ENCODE data around the gene OR6V1.

GRCh38 chr7:143025371-143025770 lies 26.8 kb upstream of the OR6V1 start:
- TF ChIP-seq, protein P1, sequence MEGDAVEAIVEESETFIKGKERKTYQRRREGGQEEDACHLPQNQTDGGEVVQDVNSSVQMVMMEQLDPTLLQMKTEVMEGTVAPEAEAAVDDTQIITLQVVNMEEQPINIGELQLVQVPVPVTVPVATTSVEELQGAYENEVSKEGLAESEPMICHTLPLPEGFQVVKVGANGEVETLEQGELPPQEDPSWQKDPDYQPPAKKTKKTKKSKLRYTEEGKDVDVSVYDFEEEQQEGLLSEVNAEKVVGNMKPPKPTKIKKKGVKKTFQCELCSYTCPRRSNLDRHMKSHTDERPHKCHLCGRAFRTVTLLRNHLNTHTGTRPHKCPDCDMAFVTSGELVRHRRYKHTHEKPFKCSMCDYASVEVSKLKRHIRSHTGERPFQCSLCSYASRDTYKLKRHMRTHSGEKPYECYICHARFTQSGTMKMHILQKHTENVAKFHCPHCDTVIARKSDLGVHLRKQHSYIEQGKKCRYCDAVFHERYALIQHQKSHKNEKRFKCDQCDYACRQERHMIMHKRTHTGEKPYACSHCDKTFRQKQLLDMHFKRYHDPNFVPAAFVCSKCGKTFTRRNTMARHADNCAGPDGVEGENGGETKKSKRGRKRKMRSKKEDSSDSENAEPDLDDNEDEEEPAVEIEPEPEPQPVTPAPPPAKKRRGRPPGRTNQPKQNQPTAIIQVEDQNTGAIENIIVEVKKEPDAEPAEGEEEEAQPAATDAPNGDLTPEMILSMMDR (optimal IDR thresholded peaks at IDR 0.05 in 1 of 3, IDR thresholded peaks at IDR 0.05 in 1 of 3, conservative IDR thresholded peaks at IDR 0.05 in 1 of 3; ENCODE audit: extremely low read depth in 1 of 3, insufficient read depth in 2 of 3, low read length in 3 of 3), result no peak
- no peak for TF ChIP-seq EZH2 (IDR thresholded peaks at IDR 0.05; ENCODE audit: low read length)

Data from keratinocyte (primary cell).